Karpas-422 (cell line): ENCODE measurements around the gene LAMC2. TPM values are rescaled to one million over a fixed set of nuclear protein-coding genes. Genes with fewer than 3 reads are reported as not detected.

ENCODE experiments used
- total RNA-seq: library from RNA; depleted of rRNA; stranded (reverse); fragments of >200 nt; shearing (Covaris generic); gene quantifications from 2 replicates; pipeline ENCODE4 v1.2.3, GENCODE V29; 2014; ENCODE audit warnings: low replicate concordance; rRNA removed

The LAMC2 gene
- total RNA-seq, 1 experiment from 2014 or later = not detected

Other genes starting within 250 kb of the LAMC2 start
- not detected in 2 replicates for gene SHCBP1L, start 233.1 kb upstream of the LAMC2 start, total RNA-seq
- gene LAMC1, start 162.8 kb upstream of the LAMC2 start, total RNA-seq = 8.4 and 10.8 TPM in 2 replicates
- not detected in 2 replicates for gene NMNAT2, start 232.1 kb downstream of the LAMC2 start, total RNA-seq